ENCODE data around the gene TCP11L2. TPM values are rescaled to one million over a fixed set of nuclear protein-coding genes. Genes with fewer than 3 reads are reported as not detected.

The TCP11L2 gene
- total and polyA plus RNA-seq, 2 of the 13 experiments (the other 11 are each of a cell fraction or from before 2014, with no cell fraction given): 4.6 to 24.1 TPM

- ChIA-PET CTCF (ENCODE audit: low intra/inter-chr PET ratio, low total read pairs) (interaction anchor here (1.2 to 4.5 kb wide), 3 partner anchors 55 to 64 kb away, joined by 3 to 40 read pairs (median 6); no protein-coding TSS in a partner anchor), POLR2A (interaction anchor here (0.9 to 1.9 kb wide), 9 partner anchors 10 to 143 kb away, joined by 3 to 17 read pairs (median 8); partner anchors contain the start of genes CKAP4, NUAK1 and POLR3B)
- ATAC-seq (no peak), FAIRE-seq (no peak), DNase-seq (ENCODE audit: low spot score) (no peak)
- H3K9me3 ChIP-seq (ENCODE audit: low read length): no peaks in the 10 kb centered on the region
- no peak overlapping the region for H2AFZ ChIP-seq (ENCODE audit: low read length)
- intact Hi-C loops (cut with micrococcal nuclease; ENCODE audit: unreplicated experiment): loop anchor here (1.0 to 2.0 kb wide), 3 partner anchors 31 to 63 kb away; no protein-coding TSS in a partner anchor
- 76% methylated on average over 4 of the region's 4 CpGs for WGBS (ENCODE audit: low lambda C conversion rate)
- peak overlapping the region; percentile 77 for H3K27ac ChIP-seq (ENCODE audit: extremely low read length, insufficient read depth, low read length)
- no TSS peak for BruUV-seq (replicated peaks)
- no peak overlapping the region for H3K4me3 ChIP-seq (replicated peaks in 1 of 3; ENCODE audit: insufficient read depth in 1 of 3, low read depth in 2 of 3, low read length in 3 of 3)
- TF ChIP-seq ELF3 (CRISPR knock-in tag; IDR thresholded peaks at IDR 0.05) (peak; percentile 40; the same call in 1 of the 2 replicates), PAWR (CRISPR knock-in tag; IDR thresholded peaks at IDR 0.05; ENCODE audit: borderline replicate concordance) (no peak), ZNF564 (CRISPR knock-in tag; IDR thresholded peaks at IDR 0.05) (peak; percentile 65; the same call in 1 of the 2 replicates), ZNF20 (CRISPR knock-in tag; IDR thresholded peaks at IDR 0.05) (no peak), ZNF264 (CRISPR knock-in tag; IDR thresholded peaks at IDR 0.05) (peak; percentile 53; the same call in 1 of the 2 replicates)
- in situ Hi-C loops (cut with HindIII; ENCODE audit: extremely low pct_ligation_motif_present, low pct_unique_long_range_greater_than_20kb): loop anchor here (5.0 to 10.0 kb wide), 2 partner anchors 55 to 187 kb away; no protein-coding TSS in a partner anchor
- H3K4me2 ChIP-seq (ENCODE audit: low read depth, low read length): peak overlapping the region; percentile 41
- no peaks in the 10 kb centered on the region for H3K36me3 ChIP-seq (replicated peaks in 1 of 2; ENCODE audit: control insufficient read depth in 1 of 2, insufficient read depth in 2 of 2, low read length in 2 of 2)
- H3K4me1 ChIP-seq (ENCODE audit: insufficient read depth, low read length): peaks cover 79% of the 10 kb centered on the region
- peaks cover 0 to 23% of the 10 kb centered on the region in 2 experiments; a peak in 3 of 5 replicates for H3K27me3 ChIP-seq (ENCODE audit: control insufficient read depth in 1 of 2, insufficient read depth in 2 of 2, low read length in 2 of 2)
- H3K9ac ChIP-seq (ENCODE audit: insufficient read depth, low read depth, low read length): no peak overlapping the region
- H4K20me1 ChIP-seq (ENCODE audit: insufficient read depth, low read length): no peaks in the 10 kb centered on the region
- no peaks in the 10 kb centered on the region for H3K79me2 ChIP-seq (ENCODE audit: insufficient read depth, low read length)
Measured at GRCh38 chr12:106281804-106282203, 20.7 kb upstream of the TCP11L2 start.

- ATAC-seq (peak; percentile 94), FAIRE-seq (peak; percentile 85), DNase-seq (ENCODE audit: low spot score) (peak; percentile 97)
- peak overlapping the region in 2 of 3 experiments; percentile 9 to 25; a peak in 2 of 6 replicates for H3K4me3 ChIP-seq (replicated peaks in 1 of 3; ENCODE audit: insufficient read depth in 1 of 3, low read depth in 2 of 3, low read length in 3 of 3)
- H4K20me1 ChIP-seq (ENCODE audit: insufficient read depth, low read length): no peaks in the 10 kb centered on the region
- peaks cover 0 to 17% of the 10 kb centered on the region in 2 experiments; a peak in 2 of 5 replicates for H3K27me3 ChIP-seq (ENCODE audit: control insufficient read depth in 1 of 2, insufficient read depth in 2 of 2, low read length in 2 of 2)
- peak overlapping the region; percentile 34; the same call in 1 of the 2 replicates for H3K9ac ChIP-seq (ENCODE audit: insufficient read depth, low read depth, low read length)
- no TSS peak for BruUV-seq (replicated peaks)
- H2AFZ ChIP-seq (ENCODE audit: low read length): no peak overlapping the region
- ChIA-PET CTCF (ENCODE audit: low intra/inter-chr PET ratio, low total read pairs) (interaction anchor here (1.2 to 4.5 kb wide), 3 partner anchors 56 to 63 kb away, joined by 3 to 40 read pairs (median 6); no protein-coding TSS in a partner anchor), POLR2A (interaction anchor here (0.9 to 1.9 kb wide), 9 partner anchors 11 to 143 kb away, joined by 3 to 17 read pairs (median 8); partner anchors contain the start of genes CKAP4, NUAK1 and POLR3B)
- intact Hi-C loops (cut with micrococcal nuclease; ENCODE audit: unreplicated experiment): loop anchor here (1.0 to 2.0 kb wide), 3 partner anchors 32 to 63 kb away; no protein-coding TSS in a partner anchor
- no peaks in the 10 kb centered on the region for H3K79me2 ChIP-seq (ENCODE audit: insufficient read depth, low read length)
- peaks cover 87% of the 10 kb centered on the region for H3K4me1 ChIP-seq (ENCODE audit: insufficient read depth, low read length)
- H3K4me2 ChIP-seq (ENCODE audit: low read depth, low read length): peak overlapping the region; percentile 59
- 0% methylated on average over 7 of the region's 7 CpGs for WGBS (ENCODE audit: low lambda C conversion rate)
- no peaks in the 10 kb centered on the region for H3K36me3 ChIP-seq (replicated peaks in 1 of 2; ENCODE audit: control insufficient read depth in 1 of 2, insufficient read depth in 2 of 2, low read length in 2 of 2)
- H3K9me3 ChIP-seq (ENCODE audit: low read length): no peaks in the 10 kb centered on the region
- H3K27ac ChIP-seq (ENCODE audit: extremely low read length, insufficient read depth, low read length): peak overlapping the region; percentile 77
- in situ Hi-C loops (cut with HindIII; ENCODE audit: extremely low pct_ligation_motif_present, low pct_unique_long_range_greater_than_20kb): loop anchor here (5.0 to 10.0 kb wide), 2 partner anchors 55 to 188 kb away; no protein-coding TSS in a partner anchor
- no peak for TF ChIP-seq KIAA2018 (CRISPR knock-in tag; IDR thresholded peaks at IDR 0.05; ENCODE audit: borderline replicate concordance)
Measured at GRCh38 chr12:106282457-106283097, 20.0 kb upstream of the TCP11L2 start.
